Activated B cell treated with CpG ODN at 0.5 μM for 24 hours (primary cell): ENCODE data around the gene IPO11. TPM values are rescaled to one million over a fixed set of nuclear protein-coding genes. Genes with fewer than 3 reads are reported as not detected.

Experiments used
- ATAC-seq: fragments of 200-7000 bp; cut with Tn5 transposase; one replicate; pipeline ENCODE4 v1.10.0; 2021; ENCODE audit warnings: low read depth, mild to moderate bottlenecking, moderate library complexity
- CTCF ChIA-PET: fragments of 350-600 bp; sonication (Branson Sonifier 250); formaldehyde crosslinking; loops from one replicate; lab custom pipeline; 2021; ENCODE audit warnings: antibody characterized with exemption; lab: Charles Lee
- POLR2A ChIA-PET: fragments of 350-600 bp; sonication (Branson Sonifier 250); formaldehyde crosslinking; loops from one replicate; lab custom pipeline; 2021; ENCODE audit warnings: antibody characterized with exemption; lab: Charles Lee
- DNase-seq: peaks from one replicate; pipeline ENCODE4 v3.0.0; 2022
- H3K27ac Mint-ChIP-seq: one replicate; pipeline ENCODE4 v1.8.0; 2020; ENCODE audit warnings: mixed read lengths
- H3K27me3 Mint-ChIP-seq: one replicate; pipeline ENCODE4 v1.8.0; 2021; ENCODE audit warnings: mixed read lengths
- H3K36me3 Mint-ChIP-seq: one replicate; pipeline ENCODE4 v1.8.0; 2021; ENCODE audit warnings: low read depth, mixed read lengths
- H3K4me1 Mint-ChIP-seq: one replicate; pipeline ENCODE4 v1.8.0; 2021; ENCODE audit warnings: mixed read lengths
- H3K4me3 Mint-ChIP-seq: one replicate; pipeline ENCODE4 v1.8.0; 2020; ENCODE audit warnings: mild to moderate bottlenecking, mixed read lengths
- H3K9me3 Mint-ChIP-seq: one replicate; pipeline ENCODE4 v1.8.0; 2020; ENCODE audit warnings: mixed read lengths
- CTCF ChIP-seq: fragments of 200-600 bp; IDR thresholded peaks from one replicate; pipeline ENCODE4 v1.8.0; 2022; ENCODE audit warnings: antibody characterized with exemption, mild to moderate bottlenecking
- intact Hi-C: fragments of 100-400 bp; cut with micrococcal nuclease; formaldehyde crosslinking; loops from one replicate; pipeline ENCODE4 v1.15.1; 2024
- total RNA-seq: library from RNA; stranded (reverse); gene quantifications from 2 replicates; pipeline ENCODE4 v1.2.3, GENCODE V29; 2022

IPO11 gene
- total RNA-seq, 1 donor from 2014 or later: 32.9 TPM

GRCh38 chr5:62572918-62573514 lies 160.5 kb downstream of the IPO11 start:
- H3K4me3 Mint-ChIP-seq: no peak overlapping the region
- H3K27me3 Mint-ChIP-seq: no peaks in the 10 kb centered on the region
- intact Hi-C loops: no loop called here
- no peak for DNase-seq
- peaks cover 8% of the 10 kb centered on the region for H3K9me3 Mint-ChIP-seq
- CTCF ChIA-PET: no interaction called here
- no peak for ATAC-seq
- peaks cover 25% of the 10 kb centered on the region for H3K36me3 Mint-ChIP-seq
- TF ChIP-seq CTCF: no peak
- POLR2A ChIA-PET: no interaction called here
- no peak overlapping the region for H3K27ac Mint-ChIP-seq
- peaks cover 8% of the 10 kb centered on the region for H3K4me1 Mint-ChIP-seq

DNA sequence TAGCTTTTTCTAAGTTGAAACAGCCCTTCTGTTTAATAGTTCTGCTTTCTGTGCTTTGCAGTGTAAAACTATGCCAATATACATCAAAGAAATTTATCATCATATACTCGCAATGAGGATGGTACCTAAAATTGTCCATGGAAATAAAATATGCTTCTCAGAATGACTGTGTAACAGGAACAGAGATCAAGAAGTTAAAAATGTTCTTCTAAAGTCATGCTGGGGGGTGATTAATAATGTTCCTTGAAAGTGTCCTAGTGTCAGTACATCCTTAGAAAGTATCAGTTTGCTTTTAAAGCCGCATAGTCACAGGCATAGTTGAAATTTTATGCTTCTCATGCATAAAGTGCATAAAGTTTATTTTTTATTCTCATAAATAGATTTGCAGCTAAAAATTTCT lies 162.0 kb downstream of the IPO11 start:
- TF ChIP-seq CTCF: no peak
- Mint-ChIP-seq H3K27me3 (no peaks in the 10 kb centered on the region), H3K36me3 (peaks cover 12% of the 10 kb centered on the region), H3K4me1 (peaks cover 13% of the 10 kb centered on the region), H3K27ac (no peak overlapping the region), H3K4me3 (no peak overlapping the region), H3K9me3 (no peaks in the 10 kb centered on the region)
- DNase-seq (no peak), ATAC-seq (no peak)
- intact Hi-C loops: no loop called here
- POLR2A ChIA-PET: no interaction called here
- CTCF ChIA-PET: no interaction called here

- intact Hi-C loops: loop anchor here (5.0 kb wide), 1 partner anchor 268 kb away; the partner anchor contains the start of gene KIF2A
- ATAC-seq (no peak), DNase-seq (no peak)
- H3K9me3 Mint-ChIP-seq: no peaks in the 10 kb centered on the region
- H3K27me3 Mint-ChIP-seq: no peaks in the 10 kb centered on the region
- no peak for TF ChIP-seq CTCF
- peaks cover 13% of the 10 kb centered on the region for H3K4me1 Mint-ChIP-seq
- H3K27ac Mint-ChIP-seq: no peak overlapping the region
- CTCF ChIA-PET: no interaction called here
- POLR2A ChIA-PET: no interaction called here
- no peak overlapping the region for H3K4me3 Mint-ChIP-seq
- peaks cover 12% of the 10 kb centered on the region for H3K36me3 Mint-ChIP-seq
Observed at GRCh38 chr5:62575066-62575465, 162.5 kb downstream of the IPO11 start.

GRCh38 chr5:62575489-62575888 lies 162.9 kb downstream of the IPO11 start:
- ATAC-seq (no peak), DNase-seq (no peak)
- CTCF ChIA-PET: no interaction called here
- peaks cover 13% of the 10 kb centered on the region for H3K4me1 Mint-ChIP-seq
- no peaks in the 10 kb centered on the region for H3K9me3 Mint-ChIP-seq
- TF ChIP-seq CTCF: no peak
- no peak overlapping the region for H3K27ac Mint-ChIP-seq
- no peak overlapping the region for H3K4me3 Mint-ChIP-seq
- intact Hi-C loops: loop anchor here (5.0 kb wide), 1 partner anchor 268 kb away; the partner anchor contains the start of gene KIF2A
- POLR2A ChIA-PET: no interaction called here
- no peaks in the 10 kb centered on the region for H3K27me3 Mint-ChIP-seq
- peaks cover 11% of the 10 kb centered on the region for H3K36me3 Mint-ChIP-seq

DNA sequence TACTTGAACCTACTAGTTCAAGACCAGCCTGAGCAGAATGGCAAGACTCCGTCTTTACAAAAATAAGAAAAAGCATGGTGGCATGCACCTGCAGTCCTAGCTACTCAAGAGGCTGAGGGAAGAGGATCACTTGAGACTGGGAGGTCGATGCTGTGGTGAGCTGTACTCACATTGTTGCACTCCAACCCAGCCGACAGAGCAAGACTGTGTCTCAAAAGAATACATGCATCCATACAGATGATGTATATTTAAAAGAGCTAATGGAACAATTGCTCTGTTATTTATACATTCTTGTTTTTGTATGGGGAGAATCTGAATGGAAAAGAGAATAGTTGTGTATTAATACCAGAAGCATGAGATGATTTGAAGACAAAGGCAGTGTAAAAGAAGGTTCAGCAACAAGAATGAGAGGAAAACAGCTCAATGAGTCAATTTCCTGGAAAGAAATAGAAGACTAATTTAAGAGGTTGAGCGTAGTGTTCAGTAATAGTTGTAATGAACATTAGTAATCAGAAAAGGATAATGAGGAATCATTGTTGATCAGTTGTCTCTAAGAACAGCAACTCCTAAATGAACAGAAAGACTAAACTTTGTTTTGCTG lies 164.1 kb downstream of the IPO11 start:
- intact Hi-C loops: loop anchor here (5.0 kb wide), 1 partner anchor 269 kb away; the partner anchor contains the start of gene KIF2A
- Mint-ChIP-seq H3K27ac (no peak overlapping the region), H3K4me3 (no peak overlapping the region), H3K4me1 (peaks cover 13% of the 10 kb centered on the region), H3K36me3 (peaks cover 17% of the 10 kb centered on the region), H3K9me3 (no peaks in the 10 kb centered on the region), H3K27me3 (no peaks in the 10 kb centered on the region)
- ChIA-PET POLR2A (no interaction called here), CTCF (no interaction called here)
- ATAC-seq (no peak), DNase-seq (no peak)
- no peak for TF ChIP-seq CTCF
